ENCODE results near the gene CSF2RB.

The CSF2RB gene

DNA sequence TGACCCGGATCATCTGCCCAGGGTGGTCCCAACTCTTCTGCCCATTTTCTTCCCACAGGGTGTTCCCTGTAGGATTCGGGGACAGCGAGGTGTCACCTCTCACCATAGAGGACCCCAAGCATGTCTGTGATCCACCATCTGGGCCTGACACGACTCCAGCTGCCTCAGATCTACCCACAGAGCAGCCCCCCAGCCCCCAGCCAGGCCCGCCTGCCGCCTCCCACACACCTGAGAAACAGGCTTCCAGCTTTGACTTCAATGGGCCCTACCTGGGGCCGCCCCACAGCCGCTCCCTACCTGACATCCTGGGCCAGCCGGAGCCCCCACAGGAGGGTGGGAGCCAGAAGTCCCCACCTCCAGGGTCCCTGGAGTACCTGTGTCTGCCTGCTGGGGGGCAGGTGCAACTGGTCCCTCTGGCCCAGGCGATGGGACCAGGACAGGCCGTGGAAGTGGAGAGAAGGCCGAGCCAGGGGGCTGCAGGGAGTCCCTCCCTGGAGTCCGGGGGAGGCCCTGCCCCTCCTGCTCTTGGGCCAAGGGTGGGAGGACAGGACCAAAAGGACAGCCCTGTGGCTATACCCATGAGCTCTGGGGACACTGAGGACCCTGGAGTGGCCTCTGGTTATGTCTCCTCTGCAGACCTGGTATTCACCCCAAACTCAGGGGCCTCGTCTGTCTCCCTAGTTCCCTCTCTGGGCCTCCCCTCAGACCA lies 24.0 kb downstream of the CSF2RB start:
- H3K4me1 ChIP-seq (ENCODE audit: insufficient read depth, low read length, poor library complexity, severe bottlenecking), result no peaks in the 10 kb centered on the region
- no peaks in the 10 kb centered on the region for H3K79me2 ChIP-seq (ENCODE audit: insufficient read depth, low read length)
- H3K9ac ChIP-seq (ENCODE audit: low read depth, low read length, poor library complexity, severe bottlenecking), result no peak overlapping the region
- no peak overlapping the region for H2AFZ ChIP-seq (ENCODE audit: low read length)
- H3K36me3 ChIP-seq (ENCODE audit: insufficient read depth, low read length), result no peaks in the 10 kb centered on the region
- no peaks in the 10 kb centered on the region for H3F3A ChIP-seq (ENCODE audit: low read depth)
- TF ChIP-seq, protein P1, sequence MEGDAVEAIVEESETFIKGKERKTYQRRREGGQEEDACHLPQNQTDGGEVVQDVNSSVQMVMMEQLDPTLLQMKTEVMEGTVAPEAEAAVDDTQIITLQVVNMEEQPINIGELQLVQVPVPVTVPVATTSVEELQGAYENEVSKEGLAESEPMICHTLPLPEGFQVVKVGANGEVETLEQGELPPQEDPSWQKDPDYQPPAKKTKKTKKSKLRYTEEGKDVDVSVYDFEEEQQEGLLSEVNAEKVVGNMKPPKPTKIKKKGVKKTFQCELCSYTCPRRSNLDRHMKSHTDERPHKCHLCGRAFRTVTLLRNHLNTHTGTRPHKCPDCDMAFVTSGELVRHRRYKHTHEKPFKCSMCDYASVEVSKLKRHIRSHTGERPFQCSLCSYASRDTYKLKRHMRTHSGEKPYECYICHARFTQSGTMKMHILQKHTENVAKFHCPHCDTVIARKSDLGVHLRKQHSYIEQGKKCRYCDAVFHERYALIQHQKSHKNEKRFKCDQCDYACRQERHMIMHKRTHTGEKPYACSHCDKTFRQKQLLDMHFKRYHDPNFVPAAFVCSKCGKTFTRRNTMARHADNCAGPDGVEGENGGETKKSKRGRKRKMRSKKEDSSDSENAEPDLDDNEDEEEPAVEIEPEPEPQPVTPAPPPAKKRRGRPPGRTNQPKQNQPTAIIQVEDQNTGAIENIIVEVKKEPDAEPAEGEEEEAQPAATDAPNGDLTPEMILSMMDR (conservative IDR thresholded peaks at IDR 0.05; ENCODE audit: low read length), result no peak
- no peak for TF ChIP-seq EZH2phosphoT487 (IDR thresholded peaks at IDR 0.05; ENCODE audit: borderline replicate concordance)
- no peaks in the 10 kb centered on the region for H4K20me1 ChIP-seq (ENCODE audit: insufficient read depth, low read length, poor library complexity, severe bottlenecking)
- H3K4me3 ChIP-seq (ENCODE audit: low read length, poor library complexity, severe bottlenecking), result no peak overlapping the region
- no peak overlapping the region for H3K4me2 ChIP-seq (ENCODE audit: low read depth, low read length, poor library complexity, severe bottlenecking)
- no peaks in the 10 kb centered on the region for H3K9me3 ChIP-seq (ENCODE audit: insufficient read depth, low read depth, low read length)
- no peaks in the 10 kb centered on the region for H3K9me2 ChIP-seq (replicated peaks; ENCODE audit: low read depth, low read length)
- no peaks in the 10 kb centered on the region for H3K27me3 ChIP-seq (ENCODE audit: insufficient read depth, low read length, poor library complexity, severe bottlenecking)

DNA sequence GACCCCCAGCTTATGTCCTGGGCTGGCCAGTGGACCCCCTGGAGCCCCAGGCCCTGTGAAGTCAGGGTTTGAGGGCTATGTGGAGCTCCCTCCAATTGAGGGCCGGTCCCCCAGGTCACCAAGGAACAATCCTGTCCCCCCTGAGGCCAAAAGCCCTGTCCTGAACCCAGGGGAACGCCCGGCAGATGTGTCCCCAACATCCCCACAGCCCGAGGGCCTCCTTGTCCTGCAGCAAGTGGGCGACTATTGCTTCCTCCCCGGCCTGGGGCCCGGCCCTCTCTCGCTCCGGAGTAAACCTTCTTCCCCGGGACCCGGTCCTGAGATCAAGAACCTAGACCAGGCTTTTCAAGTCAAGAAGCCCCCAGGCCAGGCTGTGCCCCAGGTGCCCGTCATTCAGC lies 24.6 kb downstream of the CSF2RB start:
- Histone ChIP-seq H3K9ac (ENCODE audit: low read depth, low read length, poor library complexity, severe bottlenecking) (no peak overlapping the region), H3K36me3 (ENCODE audit: insufficient read depth, low read length) (no peaks in the 10 kb centered on the region), H3K4me1 (ENCODE audit: insufficient read depth, low read length, poor library complexity, severe bottlenecking) (no peaks in the 10 kb centered on the region), H3F3A (ENCODE audit: low read depth) (no peaks in the 10 kb centered on the region), H3K27me3 (ENCODE audit: insufficient read depth, low read length, poor library complexity, severe bottlenecking) (no peaks in the 10 kb centered on the region), H3K9me2 (replicated peaks; ENCODE audit: low read depth, low read length) (no peaks in the 10 kb centered on the region), H4K20me1 (ENCODE audit: insufficient read depth, low read length, poor library complexity, severe bottlenecking) (no peaks in the 10 kb centered on the region), H3K4me3 (ENCODE audit: low read length, poor library complexity, severe bottlenecking) (no peak overlapping the region), H3K4me2 (ENCODE audit: low read depth, low read length, poor library complexity, severe bottlenecking) (no peak overlapping the region), H3K9me3 (ENCODE audit: insufficient read depth, low read depth, low read length) (no peaks in the 10 kb centered on the region), H2AFZ (ENCODE audit: low read length) (no peak overlapping the region), H3K79me2 (ENCODE audit: insufficient read depth, low read length) (no peaks in the 10 kb centered on the region)
- TF ChIP-seq, protein P1 (conservative IDR thresholded peaks at IDR 0.05; ENCODE audit: low read length), result no peak
- TF ChIP-seq EZH2phosphoT487 (IDR thresholded peaks at IDR 0.05; ENCODE audit: borderline replicate concordance), result no peak

DNA sequence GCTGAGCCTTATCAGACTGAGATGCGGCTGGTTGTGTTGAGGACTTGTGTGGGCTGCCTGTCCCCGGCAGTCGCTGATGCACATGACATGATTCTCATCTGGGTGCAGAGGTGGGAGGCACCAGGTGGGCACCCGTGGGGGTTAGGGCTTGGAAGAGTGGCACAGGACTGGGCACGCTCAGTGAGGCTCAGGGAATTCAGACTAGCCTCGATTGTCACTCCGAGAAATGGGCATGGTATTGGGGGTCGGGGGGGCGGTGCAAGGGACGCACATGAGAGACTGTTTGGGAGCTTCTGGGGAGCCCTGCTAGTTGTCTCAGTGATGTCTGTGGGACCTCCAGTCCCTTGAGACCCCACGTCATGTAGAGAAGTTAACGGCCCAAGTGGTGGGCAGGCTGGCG lies 25.5 kb downstream of the CSF2RB start:
- Histone ChIP-seq H3K27me3 (ENCODE audit: insufficient read depth, low read length, poor library complexity, severe bottlenecking) (no peaks in the 10 kb centered on the region), H3K4me1 (ENCODE audit: insufficient read depth, low read length, poor library complexity, severe bottlenecking) (no peaks in the 10 kb centered on the region), H3K36me3 (ENCODE audit: insufficient read depth, low read length) (no peaks in the 10 kb centered on the region), H3K79me2 (ENCODE audit: insufficient read depth, low read length) (no peaks in the 10 kb centered on the region), H3K9ac (ENCODE audit: low read depth, low read length, poor library complexity, severe bottlenecking) (no peak overlapping the region), H2AFZ (ENCODE audit: low read length) (no peak overlapping the region), H3K9me3 (ENCODE audit: insufficient read depth, low read depth, low read length) (no peaks in the 10 kb centered on the region), H3K9me2 (replicated peaks; ENCODE audit: low read depth, low read length) (no peaks in the 10 kb centered on the region), H4K20me1 (ENCODE audit: insufficient read depth, low read length, poor library complexity, severe bottlenecking) (no peaks in the 10 kb centered on the region), H3F3A (ENCODE audit: low read depth) (no peaks in the 10 kb centered on the region), H3K4me2 (ENCODE audit: low read depth, low read length, poor library complexity, severe bottlenecking) (no peak overlapping the region), H3K4me3 (ENCODE audit: low read length, poor library complexity, severe bottlenecking) (no peak overlapping the region)
- no peak for TF ChIP-seq EZH2phosphoT487 (IDR thresholded peaks at IDR 0.05; ENCODE audit: borderline replicate concordance)
- TF ChIP-seq, protein P1 (conservative IDR thresholded peaks at IDR 0.05; ENCODE audit: low read length), result no peak

Measured in Loucy (cell line).